Epithelial cell of esophagus (primary cell): ENCODE measurements around the gene ZNF189.

ENCODE experiments used
- DNase-seq: peaks from one replicate; pipeline ENCODE4 v3.0.0; 2010; ENCODE audit warnings: low read depth
- H3K4me3 ChIP-seq: 2 replicates; pipeline ENCODE4 v1.5.1; 2011; ENCODE audit warnings: mild to moderate bottlenecking, low read length, control low read depth
- TF ChIP-seq, protein P1 (sequence below): IDR thresholded peaks from 2 replicates; pipeline ENCODE4 v1.5.1; 2011; ENCODE audit warnings: low read depth, mild to moderate bottlenecking, low read length, control low read depth, inconsistent platforms; ENCODE audit not compliant: insufficient read depth; ENCODE audit errors: missing control alignments

Gene ZNF189

DNA sequence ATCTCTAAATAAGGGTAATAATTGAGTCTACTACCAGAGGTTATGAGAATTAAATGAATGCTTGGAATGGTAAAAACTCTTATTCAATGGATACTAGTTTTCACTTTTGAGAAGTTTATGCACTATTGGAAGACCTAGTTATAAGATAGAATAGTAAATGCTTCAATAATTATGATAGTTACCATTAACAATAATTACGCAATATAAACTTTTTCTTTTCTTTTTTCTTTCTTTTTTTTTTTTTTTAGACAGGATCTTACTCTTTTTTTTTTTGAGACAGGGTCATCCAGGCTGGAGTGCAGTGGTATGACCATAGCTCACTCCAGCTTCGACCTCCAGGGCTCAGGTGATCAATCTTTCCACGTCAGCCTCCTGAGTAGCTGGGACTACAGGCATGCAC is 30.3 kb downstream of the ZNF189 start:
- no peak overlapping the region for H3K4me3 ChIP-seq
- TF ChIP-seq, protein P1, sequence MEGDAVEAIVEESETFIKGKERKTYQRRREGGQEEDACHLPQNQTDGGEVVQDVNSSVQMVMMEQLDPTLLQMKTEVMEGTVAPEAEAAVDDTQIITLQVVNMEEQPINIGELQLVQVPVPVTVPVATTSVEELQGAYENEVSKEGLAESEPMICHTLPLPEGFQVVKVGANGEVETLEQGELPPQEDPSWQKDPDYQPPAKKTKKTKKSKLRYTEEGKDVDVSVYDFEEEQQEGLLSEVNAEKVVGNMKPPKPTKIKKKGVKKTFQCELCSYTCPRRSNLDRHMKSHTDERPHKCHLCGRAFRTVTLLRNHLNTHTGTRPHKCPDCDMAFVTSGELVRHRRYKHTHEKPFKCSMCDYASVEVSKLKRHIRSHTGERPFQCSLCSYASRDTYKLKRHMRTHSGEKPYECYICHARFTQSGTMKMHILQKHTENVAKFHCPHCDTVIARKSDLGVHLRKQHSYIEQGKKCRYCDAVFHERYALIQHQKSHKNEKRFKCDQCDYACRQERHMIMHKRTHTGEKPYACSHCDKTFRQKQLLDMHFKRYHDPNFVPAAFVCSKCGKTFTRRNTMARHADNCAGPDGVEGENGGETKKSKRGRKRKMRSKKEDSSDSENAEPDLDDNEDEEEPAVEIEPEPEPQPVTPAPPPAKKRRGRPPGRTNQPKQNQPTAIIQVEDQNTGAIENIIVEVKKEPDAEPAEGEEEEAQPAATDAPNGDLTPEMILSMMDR = no peak
- no peak for DNase-seq

DNA sequence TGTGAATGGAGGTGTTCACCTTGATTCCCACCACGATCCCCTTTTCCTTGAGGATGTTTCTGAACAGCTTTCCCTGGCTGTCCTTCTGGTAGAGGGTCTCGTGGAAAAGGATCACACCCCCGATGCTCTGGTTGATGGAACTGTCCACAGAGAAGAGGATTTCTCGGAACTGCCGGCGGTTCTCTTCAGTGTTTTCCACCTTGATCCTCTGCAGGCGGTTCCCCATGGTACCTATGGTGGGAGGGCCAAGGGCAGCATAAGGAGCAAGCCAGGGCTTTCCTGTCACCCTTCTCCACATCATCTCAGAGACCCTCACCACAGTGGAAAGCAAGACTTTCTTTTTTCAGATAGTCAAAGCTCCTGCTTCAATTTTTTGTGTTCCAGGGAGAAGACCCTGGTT is 31.1 kb downstream of the ZNF189 start:
- TF ChIP-seq, protein P1 = no peak
- H3K4me3 ChIP-seq = no peak overlapping the region
- DNase-seq = no peak

- no peak overlapping the region for H3K4me3 ChIP-seq
- TF ChIP-seq, protein P1 = no peak
- DNase-seq = no peak
These were observed 33.5 kb downstream of the ZNF189 start for GRCh38 chr9:101432171-101432570.

DNA sequence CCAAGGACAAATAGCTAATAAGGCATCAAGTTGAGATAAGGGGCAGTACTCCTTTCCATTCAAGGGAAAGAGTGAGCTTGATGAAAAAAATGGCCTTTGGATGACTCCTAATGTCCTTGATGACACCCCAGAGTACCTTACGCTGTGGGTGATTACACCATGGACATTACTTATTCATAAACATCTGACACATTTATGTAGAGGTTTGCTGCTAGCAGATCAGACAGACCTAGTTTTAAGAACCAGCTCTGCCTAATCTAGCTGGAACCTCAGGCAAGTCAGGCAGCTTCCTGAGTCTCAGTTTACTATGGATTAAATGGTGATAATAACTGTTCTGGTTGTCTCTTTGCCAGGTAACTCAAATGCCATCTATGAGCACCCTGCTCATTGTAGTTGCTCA is 34.1 kb downstream of the ZNF189 start:
- TF ChIP-seq, protein P1 = no peak
- no peak overlapping the region for H3K4me3 ChIP-seq
- DNase-seq = no peak

DNA sequence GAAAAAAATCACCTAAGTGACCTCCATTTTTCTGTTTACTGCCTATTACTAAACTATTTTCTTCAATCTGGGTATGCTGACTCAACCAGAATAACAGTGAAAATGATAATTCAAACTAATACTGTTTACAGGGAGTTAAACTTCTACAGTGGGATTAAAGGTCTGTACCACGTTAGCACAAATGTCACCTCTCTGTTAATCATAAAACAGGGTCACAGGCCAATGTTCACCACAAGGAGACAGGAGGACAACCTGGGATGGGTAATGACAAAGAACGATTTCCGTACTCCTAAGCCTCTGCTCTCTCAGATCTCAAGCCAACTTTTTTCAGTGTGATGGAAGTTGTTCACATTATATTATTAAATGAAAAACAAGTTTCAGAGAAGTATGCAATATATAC is 34.6 kb downstream of the ZNF189 start:
- H3K4me3 ChIP-seq = no peak overlapping the region
- TF ChIP-seq, protein P1 = no peak
- DNase-seq = no peak

- H3K4me3 ChIP-seq = no peak overlapping the region
- TF ChIP-seq, protein P1 = no peak
These were observed 36.3 kb downstream of the ZNF189 start for GRCh38 chr9:101434998-101435397.

GRCh38 chr9:101435601-101436079 is 37.0 kb downstream of the ZNF189 start, which contains the start of gene ALDOB:
Gene ALDOB, minus strand, starts transcription at chr9:101435774. Its CDS starts 4,887 bp downstream, at chr9:101430887.
- H3K4me3 ChIP-seq = no peak within 1 kb of the TSS
- TF ChIP-seq, protein P1 = no peak

More at GRCh38 chr9:101434998-101435397, 36.3 kb downstream of the ZNF189 start:
- DNase-seq = no peak

More at GRCh38 chr9:101435601-101436079, 37.0 kb downstream of the ZNF189 start, which contains the start of gene ALDOB:
- DNase-seq = no peak
